GM21360 (cell line): ENCODE measurements around the gene UBQLN3.

Source experiments
- ATAC-seq: cut with Tn5 transposase; IDR thresholded peaks from one replicate; pipeline ENCODE4 v1.9.1; 2021; ENCODE audit warnings: mild to moderate bottlenecking, moderate library complexity; ENCODE audit not compliant: unreplicated experiment

UBQLN3 gene

GRCh38 chr11:5507177-5507932 lies 2.4 kb downstream of the UBQLN3 start:
- ATAC-seq = no peak

GRCh38 chr11:5505363-5506048 lies 4.3 kb downstream of the UBQLN3 start:
- ATAC-seq = no peak

GRCh38 chr11:5504403-5504921 lies 5.3 kb downstream of the UBQLN3 start:
- no peak for ATAC-seq

GRCh38 chr11:5500393-5500801 lies 9.4 kb downstream of the UBQLN3 start:
- ATAC-seq = no peak

GRCh38 chr11:5499671-5500070 lies 10.1 kb downstream of the UBQLN3 start:
- ATAC-seq = no peak

GRCh38 chr11:5489576-5490357 lies 20.0 kb downstream of the UBQLN3 start:
- ATAC-seq = no peak

GRCh38 chr11:5488798-5489399 lies 20.9 kb downstream of the UBQLN3 start:
- no peak for ATAC-seq

- no peak for ATAC-seq
Measured at GRCh38 chr11:5488385-5488784, 21.4 kb downstream of the UBQLN3 start, which contains the start of gene OR52D1. OR52D1 (plus strand) TSS chr11:5488685; CDS start chr11:5488707, 22 bp downstream.

- ATAC-seq = no peak
Measured at GRCh38 chr11:5486421-5486820, 23.3 kb downstream of the UBQLN3 start.

GRCh38 chr11:5486003-5486402 lies 23.8 kb downstream of the UBQLN3 start:
- no peak for ATAC-seq

GRCh38 chr11:5476186-5476819 lies 33.5 kb downstream of the UBQLN3 start:
- ATAC-seq = no peak

GRCh38 chr11:5473921-5474320 lies 35.8 kb downstream of the UBQLN3 start:
- ATAC-seq = no peak

- no peak for ATAC-seq
Measured at GRCh38 chr11:5467527-5467926, 42.2 kb downstream of the UBQLN3 start.

- no peak for ATAC-seq
Measured at GRCh38 chr11:5460983-5461621, 48.7 kb downstream of the UBQLN3 start.
